ENCODE results near the gene MPP2.

GRCh38 chr17:43825567-43825966, 81.8 kb downstream of the MPP2 start:
- TF ChIP-seq, protein P1, sequence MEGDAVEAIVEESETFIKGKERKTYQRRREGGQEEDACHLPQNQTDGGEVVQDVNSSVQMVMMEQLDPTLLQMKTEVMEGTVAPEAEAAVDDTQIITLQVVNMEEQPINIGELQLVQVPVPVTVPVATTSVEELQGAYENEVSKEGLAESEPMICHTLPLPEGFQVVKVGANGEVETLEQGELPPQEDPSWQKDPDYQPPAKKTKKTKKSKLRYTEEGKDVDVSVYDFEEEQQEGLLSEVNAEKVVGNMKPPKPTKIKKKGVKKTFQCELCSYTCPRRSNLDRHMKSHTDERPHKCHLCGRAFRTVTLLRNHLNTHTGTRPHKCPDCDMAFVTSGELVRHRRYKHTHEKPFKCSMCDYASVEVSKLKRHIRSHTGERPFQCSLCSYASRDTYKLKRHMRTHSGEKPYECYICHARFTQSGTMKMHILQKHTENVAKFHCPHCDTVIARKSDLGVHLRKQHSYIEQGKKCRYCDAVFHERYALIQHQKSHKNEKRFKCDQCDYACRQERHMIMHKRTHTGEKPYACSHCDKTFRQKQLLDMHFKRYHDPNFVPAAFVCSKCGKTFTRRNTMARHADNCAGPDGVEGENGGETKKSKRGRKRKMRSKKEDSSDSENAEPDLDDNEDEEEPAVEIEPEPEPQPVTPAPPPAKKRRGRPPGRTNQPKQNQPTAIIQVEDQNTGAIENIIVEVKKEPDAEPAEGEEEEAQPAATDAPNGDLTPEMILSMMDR (IDR thresholded peaks at IDR 0.05; ENCODE audit: poor library complexity): no peak
- TF ChIP-seq EZH2phosphoT487 (IDR thresholded peaks at IDR 0.05; ENCODE audit: low read depth, severe bottlenecking, unreplicated experiment): no peak
- TF ChIP-seq EZH2 (IDR thresholded peaks at IDR 0.05; ENCODE audit: borderline replicate concordance): no peak

Data from hepatocyte (in vitro differentiated cells).